Nephron progenitor cell (in vitro differentiated cells): ENCODE measurements around the gene CD302.

ENCODE experiments used
- DNase-seq: peaks from one replicate; pipeline ENCODE4 v3.0.0; 2021
- H3K27ac Mint-ChIP-seq: 2 replicates; pipeline ENCODE4 v1.8.0; 2021; ENCODE audit warnings: mild to moderate bottlenecking, moderate library complexity, mixed read lengths
- H3K27me3 Mint-ChIP-seq: 2 replicates; pipeline ENCODE4 v1.8.0; 2021; ENCODE audit warnings: mild to moderate bottlenecking, low read depth, mixed read lengths; ENCODE audit not compliant: poor library complexity
- H3K36me3 Mint-ChIP-seq: 2 replicates; pipeline ENCODE4 v1.8.0; 2021; ENCODE audit warnings: low read depth, mixed read lengths
- H3K4me1 Mint-ChIP-seq: 2 replicates; pipeline ENCODE4 v1.8.0; 2021; ENCODE audit warnings: mixed read lengths
- H3K4me3 Mint-ChIP-seq: 2 replicates; pipeline ENCODE4 v1.8.0; 2021; ENCODE audit warnings: mild to moderate bottlenecking, moderate library complexity, mixed read lengths
- H3K9me3 Mint-ChIP-seq: 2 replicates; pipeline ENCODE4 v1.8.0; 2021; ENCODE audit warnings: mild to moderate bottlenecking, moderate library complexity, mixed read lengths
- CTCF ChIP-seq: fragments of 200-600 bp; sonication (generic); IDR thresholded peaks from 2 replicates; pipeline ENCODE4 v1.5.0; 2021; ENCODE audit warnings: antibody characterized with exemption

Gene CD302

GRCh38 chr2:159797543-159798375, at the start of gene CD302:
CD302 (minus strand) TSS chr2:159798208; CDS start chr2:159798198, 10 bp downstream.
- H3K9me3 Mint-ChIP-seq: peaks cover 8% of the 10 kb centered on the region
- H3K36me3 Mint-ChIP-seq: no peaks in the 10 kb centered on the region
- TF ChIP-seq CTCF: no peak
- DNase-seq: peak; percentile 76
- peak within 1 kb of the TSS; percentile 78 for H3K4me3 Mint-ChIP-seq
- peaks cover 89% of the 10 kb centered on the region for H3K27me3 Mint-ChIP-seq
- H3K27ac Mint-ChIP-seq: no peak within 1 kb of the TSS
- H3K4me1 Mint-ChIP-seq: no peaks in the 10 kb centered on the region

- H3K4me3 Mint-ChIP-seq: no peak overlapping the region
- H3K9me3 Mint-ChIP-seq: no peaks in the 10 kb centered on the region
- no peak for TF ChIP-seq CTCF
- DNase-seq: no peak
- H3K27ac Mint-ChIP-seq: no peak overlapping the region
- H3K36me3 Mint-ChIP-seq: no peaks in the 10 kb centered on the region
- peaks cover 6% of the 10 kb centered on the region for H3K27me3 Mint-ChIP-seq
- H3K4me1 Mint-ChIP-seq: no peaks in the 10 kb centered on the region
Measured at GRCh38 chr2:159846564-159846963, 48.6 kb upstream of the CD302 start.

- H3K9me3 Mint-ChIP-seq: no peaks in the 10 kb centered on the region
Measured at GRCh38 chr2:159840616-159841015, 42.6 kb upstream of the CD302 start.

GRCh38 chr2:159832858-159833257, 34.9 kb upstream of the CD302 start:
- no peaks in the 10 kb centered on the region for H3K4me1 Mint-ChIP-seq
- DNase-seq: no peak
- H3K27me3 Mint-ChIP-seq: peaks cover 52% of the 10 kb centered on the region
- H3K4me3 Mint-ChIP-seq: no peak overlapping the region
- no peaks in the 10 kb centered on the region for H3K36me3 Mint-ChIP-seq
- H3K9me3 Mint-ChIP-seq: peaks cover 3% of the 10 kb centered on the region
- H3K27ac Mint-ChIP-seq: peak overlapping the region; percentile 58
- no peak for TF ChIP-seq CTCF

More at GRCh38 chr2:159840616-159841015, 42.6 kb upstream of the CD302 start:
- Mint-ChIP-seq H3K4me1 (no peaks in the 10 kb centered on the region), H3K36me3 (no peaks in the 10 kb centered on the region), H3K4me3 (no peak overlapping the region), H3K27me3 (peaks cover 14% of the 10 kb centered on the region), H3K27ac (no peak overlapping the region)
- no peak for DNase-seq
- no peak for TF ChIP-seq CTCF

- peaks cover 7% of the 10 kb centered on the region for H3K9me3 Mint-ChIP-seq
- TF ChIP-seq CTCF: no peak
- H3K4me3 Mint-ChIP-seq: no peak overlapping the region
- no peak for DNase-seq
- H3K4me1 Mint-ChIP-seq: no peaks in the 10 kb centered on the region
- H3K27ac Mint-ChIP-seq: no peak overlapping the region
- H3K36me3 Mint-ChIP-seq: no peaks in the 10 kb centered on the region
- H3K27me3 Mint-ChIP-seq: peaks cover 48% of the 10 kb centered on the region
Measured at GRCh38 chr2:159832026-159832425, 34.0 kb upstream of the CD302 start.

GRCh38 chr2:159829376-159829775, 31.4 kb upstream of the CD302 start:
- H3K27ac Mint-ChIP-seq: no peak overlapping the region
- no peak for TF ChIP-seq CTCF
- peaks cover 13% of the 10 kb centered on the region for H3K9me3 Mint-ChIP-seq
- H3K4me1 Mint-ChIP-seq: no peaks in the 10 kb centered on the region
- H3K4me3 Mint-ChIP-seq: no peak overlapping the region
- peaks cover 48% of the 10 kb centered on the region for H3K27me3 Mint-ChIP-seq
- H3K36me3 Mint-ChIP-seq: no peaks in the 10 kb centered on the region
- DNase-seq: no peak
